HG03280 (cell line): ENCODE data around the gene EIPR1.

Source experiments
- ATAC-seq: cut with Tn5 transposase; IDR thresholded peaks from one replicate; pipeline ENCODE4 v1.9.1; 2021; ENCODE audit warnings: mild to moderate bottlenecking, moderate library complexity; ENCODE audit not compliant: unreplicated experiment

EIPR1 gene

GRCh38 chr2:3141696-3142095 is 235.9 kb downstream of the EIPR1 start:
- ATAC-seq: no peak

- ATAC-seq: no peak
Observed at GRCh38 chr2:3139906-3140305, 237.7 kb downstream of the EIPR1 start.
